ENCODE results near the gene PGM2L1.
"Not testable (repeated sequence)": the region's sequence is repeated elsewhere in the genome, so short reads cannot be mapped to it uniquely, and the experiment has no call there.

PGM2L1 gene

DNA sequence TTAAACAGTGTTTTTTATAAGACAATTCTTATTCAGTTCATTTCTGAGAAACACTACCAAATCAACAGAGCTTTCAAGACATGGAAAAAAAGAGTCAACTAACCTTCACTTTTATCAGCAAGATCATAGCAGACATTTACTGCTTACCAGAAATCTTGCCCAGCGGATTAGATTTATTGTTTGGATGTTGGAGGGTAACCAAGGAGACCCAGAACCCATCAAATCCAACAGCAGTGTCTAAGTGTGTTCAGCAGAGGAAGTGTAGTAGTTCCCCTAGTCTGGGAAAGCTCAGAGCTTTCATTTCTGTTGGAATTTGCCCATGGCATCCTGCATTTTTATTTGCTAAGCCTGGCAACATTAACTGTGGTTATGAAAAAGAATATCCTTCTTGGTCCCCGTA lies 2.4 kb upstream of the PGM2L1 start:
- no peak for DNase-seq (ENCODE audit: low spot score)

DNA sequence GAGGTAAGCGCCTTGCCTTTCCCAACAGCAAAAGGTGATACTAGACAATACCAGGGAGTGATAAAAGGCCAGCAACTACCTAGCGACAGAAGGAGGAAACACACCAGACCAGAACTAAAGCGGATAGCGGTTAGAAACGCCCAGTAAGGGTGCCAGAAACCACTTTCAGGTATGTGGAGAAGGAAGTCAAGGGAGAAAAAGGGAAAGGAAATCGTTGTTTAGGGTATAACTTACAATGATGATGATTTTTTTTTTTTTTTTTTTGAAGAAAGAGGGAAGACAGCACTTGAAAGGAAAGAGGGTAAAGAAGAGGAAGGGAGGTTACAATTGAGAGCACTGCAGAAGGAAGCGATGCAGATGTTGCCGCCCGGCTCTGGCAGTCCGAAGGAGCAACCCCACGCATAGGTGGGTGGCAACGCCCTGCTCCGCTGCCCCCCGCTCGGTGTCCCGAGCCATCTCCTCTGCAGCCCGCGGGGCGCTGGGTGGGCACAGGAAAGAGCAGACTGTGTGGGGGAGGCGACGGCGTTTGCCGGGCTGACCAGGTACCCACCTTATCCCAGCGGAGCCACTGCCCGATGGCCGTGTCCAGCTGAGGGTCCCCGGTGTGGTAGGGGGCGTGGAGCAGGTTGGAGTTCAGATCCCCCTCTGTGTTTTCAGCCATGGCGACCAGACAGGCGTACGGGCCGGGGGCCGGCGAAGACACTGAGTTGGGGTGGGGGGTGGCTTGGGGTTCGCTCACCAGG lies 561 bp downstream of the PGM2L1 start:
- peak; percentile 30 for DNase-seq (ENCODE audit: low spot score)

DNA sequence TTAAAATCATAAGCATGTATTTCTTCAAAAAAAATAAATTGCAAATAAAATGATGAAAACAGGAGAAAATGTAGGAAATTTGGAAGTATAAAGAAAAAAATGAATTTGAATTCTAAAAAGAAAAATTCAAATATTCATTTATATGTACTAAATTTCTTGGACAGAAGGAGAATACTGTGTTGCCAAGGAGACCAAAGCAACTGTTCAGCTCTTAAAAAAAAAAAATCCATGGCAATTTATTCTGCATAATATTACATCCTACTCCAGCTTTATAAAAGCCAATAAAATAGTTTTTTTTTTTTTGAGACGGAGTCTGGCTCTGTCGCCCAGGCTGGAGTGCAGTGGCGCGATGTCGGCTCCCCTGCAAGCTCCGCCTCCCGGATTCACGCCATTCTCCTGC lies 6.0 kb downstream of the PGM2L1 start:
- DNase-seq (ENCODE audit: low spot score) = no peak

DNA sequence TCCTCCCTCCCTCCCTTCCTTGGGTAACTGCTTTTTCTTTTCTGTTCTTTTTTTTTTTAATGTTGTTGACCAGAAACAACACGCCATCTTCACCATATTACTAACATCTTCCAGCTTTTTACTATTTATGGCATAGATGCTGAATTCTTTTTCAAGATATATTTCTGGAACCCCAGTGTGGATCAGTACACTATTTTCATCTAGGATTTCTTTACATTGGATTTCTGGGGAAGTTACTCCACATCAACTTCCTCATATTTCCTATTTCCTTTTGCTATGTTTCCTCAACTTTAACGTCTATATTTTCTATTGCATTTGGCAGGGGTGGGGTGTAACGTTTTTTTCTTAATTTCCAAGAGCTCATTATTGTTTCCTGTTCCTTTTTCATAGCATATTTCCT lies 7.0 kb downstream of the PGM2L1 start:
- no peak for DNase-seq (ENCODE audit: low spot score)

DNA sequence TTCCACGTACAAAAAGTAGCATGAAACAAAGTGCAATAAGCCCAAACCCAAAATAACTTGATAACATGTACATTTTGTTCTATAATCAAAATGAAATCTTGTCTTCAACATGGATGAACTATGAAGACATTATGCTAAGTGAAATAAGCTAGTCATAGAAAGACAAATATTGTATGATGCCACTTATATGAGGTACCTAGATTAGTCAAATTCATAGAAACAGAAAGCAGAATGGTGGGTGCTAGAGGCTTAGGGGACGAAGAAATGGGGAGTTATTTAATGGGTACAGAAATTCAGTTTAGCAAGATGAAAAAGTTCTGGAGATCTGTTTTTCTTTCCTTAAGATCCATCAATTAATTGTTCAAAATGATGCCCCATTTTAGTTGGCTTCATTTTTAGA lies 7.5 kb downstream of the PGM2L1 start:
- DNase-seq (ENCODE audit: low spot score) = no peak

DNA sequence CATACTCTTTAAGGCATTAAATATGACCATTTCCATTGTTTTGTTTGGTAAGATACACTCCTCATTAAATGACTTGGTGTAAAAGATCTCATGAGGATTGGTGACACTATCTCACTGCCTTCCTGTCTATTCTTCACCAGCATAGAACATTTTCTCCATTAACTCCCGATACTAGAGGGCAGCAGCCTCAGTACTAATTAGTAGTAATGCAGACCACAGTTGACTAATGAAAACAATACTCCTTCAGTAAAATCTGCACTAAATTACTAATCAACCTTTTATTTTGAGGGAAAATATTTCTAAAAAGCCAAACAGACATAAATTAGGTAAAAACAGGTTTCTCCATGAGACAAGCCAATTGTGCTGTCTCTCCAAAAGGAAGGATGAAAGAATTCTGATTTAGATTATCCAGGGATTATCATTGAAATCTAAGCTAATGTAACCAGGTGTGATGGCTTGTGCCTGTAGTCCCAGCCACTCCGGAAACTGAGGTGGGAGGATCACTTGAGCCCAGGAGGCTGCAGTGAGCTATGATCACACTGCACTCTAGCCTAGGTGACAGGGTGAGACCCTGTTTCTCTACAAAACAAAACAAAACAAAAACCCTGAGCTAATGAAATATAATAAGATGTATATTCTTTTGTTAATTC lies 9.4 kb downstream of the PGM2L1 start:
- DNase-seq (ENCODE audit: low spot score) = peak; percentile 68

DNA sequence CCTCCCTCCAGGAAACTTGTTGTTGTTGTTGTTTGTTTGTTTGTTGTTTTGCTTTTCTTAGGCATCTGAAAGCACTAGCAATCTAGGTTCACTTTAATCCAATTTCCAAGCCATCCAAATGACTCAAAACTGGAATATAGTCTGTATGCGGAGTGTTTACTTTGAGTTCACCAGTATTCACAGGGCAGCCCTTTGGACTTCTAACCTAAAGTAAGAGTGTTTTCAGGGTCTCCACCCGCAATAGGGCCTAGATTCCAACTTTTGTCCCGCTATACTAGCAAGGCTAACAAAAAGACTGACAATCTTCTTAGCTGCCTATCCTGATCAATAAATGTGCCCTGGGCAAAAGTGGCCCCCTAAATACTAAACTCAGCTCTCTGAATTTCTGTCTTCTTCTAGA lies 13.6 kb downstream of the PGM2L1 start:
- no peak for DNase-seq (ENCODE audit: low spot score)

DNA sequence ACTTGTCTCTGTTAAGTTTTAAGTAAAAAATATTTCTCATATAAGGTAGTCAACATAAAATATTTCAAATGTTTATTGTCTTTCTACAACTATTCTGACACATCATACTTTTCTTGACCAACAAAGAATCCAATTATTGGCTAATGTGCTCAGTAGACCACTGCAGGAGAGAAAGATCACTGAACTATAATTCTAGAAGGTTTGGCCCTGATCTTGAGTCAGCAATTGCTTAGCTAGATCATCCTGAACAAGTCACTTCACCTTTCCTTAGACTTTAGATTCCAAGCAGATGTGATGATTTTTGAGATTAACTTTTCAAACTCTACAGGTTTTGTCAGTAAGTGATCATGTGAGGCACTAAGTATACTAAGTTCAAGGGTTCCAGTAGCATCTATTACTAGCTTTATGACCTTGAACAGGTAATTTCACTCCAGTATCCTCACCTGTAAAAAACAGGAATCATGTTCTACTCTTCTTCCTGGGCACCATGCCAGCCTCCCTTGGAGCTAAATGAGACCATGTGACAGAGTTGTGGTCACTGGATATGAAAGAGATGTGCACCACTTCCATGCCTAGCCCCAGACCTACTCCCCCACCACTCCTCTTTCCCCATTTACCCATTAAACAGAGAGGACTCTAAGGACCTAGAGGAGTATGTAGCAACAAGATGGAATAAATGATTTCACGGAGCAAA lies 17.3 kb downstream of the PGM2L1 start:
- DNase-seq (ENCODE audit: low spot score) = no peak

DNA sequence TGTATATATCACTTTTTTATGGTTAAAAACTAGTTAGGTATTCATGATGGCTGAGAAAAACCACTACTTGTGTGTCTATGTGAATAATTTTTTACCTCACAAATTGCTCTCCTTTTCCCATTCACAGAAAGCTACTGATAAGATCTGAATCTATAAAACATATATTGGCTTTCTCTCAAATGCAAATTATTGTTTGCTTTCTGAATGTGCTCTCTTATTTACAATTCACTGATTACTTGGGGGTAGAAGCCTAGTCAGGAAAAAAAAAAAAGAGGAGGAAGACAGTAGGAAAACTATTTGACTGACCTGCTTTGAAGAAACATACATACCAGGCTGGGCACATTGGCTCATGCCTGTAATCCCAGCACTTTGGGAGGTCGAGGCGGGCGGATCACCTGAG lies 20.5 kb downstream of the PGM2L1 start:
- no peak for DNase-seq (ENCODE audit: low spot score)

DNA sequence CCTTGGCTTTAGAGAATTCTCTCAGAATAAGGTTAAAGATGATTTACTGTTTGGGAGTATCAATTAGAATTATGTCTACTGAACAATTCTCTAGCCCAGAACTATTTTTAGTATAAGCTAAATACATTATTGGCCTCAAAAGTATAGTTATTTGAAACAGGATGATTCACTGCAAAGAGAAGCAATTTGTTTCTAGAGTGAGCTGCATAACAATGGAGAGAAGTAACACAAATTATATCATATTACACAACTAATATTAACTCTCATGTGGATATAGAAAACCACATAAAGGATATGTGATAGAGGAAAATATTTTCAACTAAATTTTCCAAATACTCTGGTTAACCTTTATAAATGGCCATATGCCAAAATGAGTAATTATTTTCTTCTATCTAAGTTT lies 24.9 kb downstream of the PGM2L1 start:
- no peak for DNase-seq (ENCODE audit: low spot score)

DNA sequence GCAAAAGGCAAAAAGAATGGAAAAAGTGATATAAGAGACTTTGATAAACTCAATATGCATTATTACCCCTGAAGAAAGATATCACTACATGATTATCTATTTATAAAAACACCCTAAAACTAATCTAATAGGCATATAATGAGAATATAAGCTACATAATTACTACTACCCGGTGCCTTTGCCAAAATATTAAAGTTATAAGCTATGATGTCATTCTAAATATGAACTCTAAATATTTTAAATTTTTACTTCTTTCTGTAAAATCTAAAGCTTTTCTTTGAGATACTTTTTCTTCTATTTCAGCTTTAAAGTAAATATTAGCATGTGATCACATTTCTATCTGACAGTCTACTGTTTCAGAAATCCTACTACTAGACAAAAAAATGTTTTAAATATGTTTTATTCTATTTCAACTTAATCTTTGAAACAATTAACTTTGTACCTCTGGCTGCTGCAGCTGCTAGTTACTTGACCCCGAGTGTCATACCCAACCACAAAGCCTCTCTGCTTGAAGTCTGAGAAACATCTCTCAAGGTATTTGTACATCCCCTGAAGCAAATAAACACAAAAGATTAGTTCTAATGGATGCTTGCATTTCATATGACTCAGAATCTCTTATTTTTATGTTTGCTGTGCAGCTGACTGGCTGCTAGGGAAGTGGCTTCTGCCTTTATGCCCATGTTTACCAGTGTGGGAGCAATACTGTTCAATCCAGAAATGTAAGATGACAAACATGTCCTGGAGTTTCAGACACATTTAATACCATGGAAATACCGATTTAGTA lies 26.8 kb downstream of the PGM2L1 start:
- no peak for DNase-seq (ENCODE audit: low spot score)

DNA sequence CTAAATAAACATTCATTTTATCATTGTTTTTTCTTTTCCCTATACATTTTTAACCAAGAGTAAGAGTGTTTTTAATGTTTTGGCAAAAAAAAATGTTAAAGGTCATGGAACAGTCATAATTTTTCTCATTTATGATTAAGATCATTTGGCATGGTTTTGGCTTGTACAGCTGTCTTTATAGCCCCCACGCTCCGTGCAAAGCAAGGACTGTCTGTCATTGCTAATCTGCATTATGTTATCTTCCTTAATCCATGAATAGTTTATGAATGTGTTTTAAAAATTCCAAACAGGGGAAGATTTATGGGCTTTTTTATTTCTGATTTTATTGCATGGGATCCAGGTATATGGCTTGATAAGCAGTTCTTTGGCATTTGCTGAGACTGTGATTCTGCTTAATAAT lies 28.1 kb downstream of the PGM2L1 start:
- DNase-seq (ENCODE audit: low spot score) = no peak

DNA sequence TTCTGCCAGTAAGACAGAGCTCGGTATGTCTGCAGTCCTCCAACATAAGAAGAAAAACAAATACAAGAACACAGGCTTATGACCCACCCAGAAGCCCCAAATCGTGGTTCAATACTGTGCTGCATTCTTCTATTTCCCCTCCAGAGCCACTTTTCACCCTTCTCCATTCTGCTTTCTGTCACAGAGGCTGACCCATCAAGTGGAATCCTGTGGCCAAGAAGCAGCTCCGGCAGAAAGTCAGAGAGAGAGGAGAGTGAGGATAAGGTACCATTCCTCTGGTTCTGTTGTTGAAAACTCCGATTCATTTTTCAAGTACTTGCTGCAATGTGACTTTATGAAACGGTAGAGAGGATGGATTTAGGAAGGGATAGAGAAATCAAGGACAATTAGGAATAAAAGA lies 30.4 kb downstream of the PGM2L1 start:
- no peak for DNase-seq (ENCODE audit: low spot score)

DNA sequence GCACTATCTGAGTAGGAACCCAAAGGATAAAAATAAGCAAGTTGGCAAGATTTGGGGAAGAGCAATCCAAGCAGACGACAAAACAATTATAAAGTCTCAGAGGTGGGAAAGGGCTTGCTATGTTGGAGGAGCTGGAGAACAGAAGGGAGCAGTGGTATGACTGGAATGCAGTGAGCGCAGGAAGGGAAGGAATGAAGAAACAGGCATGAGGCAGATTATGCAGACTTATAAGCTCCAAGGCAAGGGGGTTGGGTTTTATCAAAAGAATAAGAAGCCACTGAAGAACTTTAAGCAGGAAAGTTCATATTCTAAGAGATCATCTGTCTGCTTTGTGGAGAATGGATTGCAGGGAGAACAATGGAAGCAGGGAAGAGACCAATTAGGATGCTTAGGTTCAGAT lies 31.7 kb downstream of the PGM2L1 start:
- no peak for DNase-seq (ENCODE audit: low spot score)

DNA sequence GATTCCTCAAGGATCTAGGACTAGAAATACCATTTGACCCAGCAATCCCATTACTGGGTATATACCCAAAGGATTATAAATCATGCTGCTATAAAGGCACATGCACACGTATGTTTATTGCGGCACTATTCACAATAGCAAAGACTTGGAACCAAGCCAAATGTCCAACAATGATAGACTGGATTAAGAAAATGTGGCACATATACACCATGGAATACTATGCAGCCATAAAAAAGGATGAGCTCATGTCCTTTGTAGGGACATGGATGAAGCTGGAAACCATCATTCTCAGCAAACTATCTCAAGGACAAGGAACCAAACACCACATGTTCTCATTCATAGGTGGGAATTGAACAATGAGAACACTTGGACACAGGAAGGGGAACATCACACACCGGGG lies 32.4 kb downstream of the PGM2L1 start:
- not testable (repeated sequence) for DNase-seq (ENCODE audit: low spot score)

DNA sequence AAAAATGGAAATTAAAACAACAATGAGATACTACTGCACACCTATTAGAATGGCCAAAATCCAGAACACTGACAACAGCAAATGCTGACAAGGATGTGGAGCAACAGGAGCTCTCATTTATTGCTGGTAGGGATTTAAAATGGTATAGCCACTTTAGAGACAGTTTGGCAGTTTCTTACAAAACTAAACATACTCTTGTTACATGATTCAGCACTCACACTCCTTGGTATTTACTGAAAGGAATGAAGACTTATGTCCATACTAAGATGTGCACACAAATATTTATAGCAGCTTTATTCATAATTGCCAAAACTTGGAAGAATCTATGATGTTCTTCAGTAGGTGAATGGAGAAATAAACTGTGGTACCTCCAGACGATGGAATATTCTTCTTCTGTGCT lies 40.8 kb downstream of the PGM2L1 start:
- no peak for DNase-seq (ENCODE audit: low spot score)

DNA sequence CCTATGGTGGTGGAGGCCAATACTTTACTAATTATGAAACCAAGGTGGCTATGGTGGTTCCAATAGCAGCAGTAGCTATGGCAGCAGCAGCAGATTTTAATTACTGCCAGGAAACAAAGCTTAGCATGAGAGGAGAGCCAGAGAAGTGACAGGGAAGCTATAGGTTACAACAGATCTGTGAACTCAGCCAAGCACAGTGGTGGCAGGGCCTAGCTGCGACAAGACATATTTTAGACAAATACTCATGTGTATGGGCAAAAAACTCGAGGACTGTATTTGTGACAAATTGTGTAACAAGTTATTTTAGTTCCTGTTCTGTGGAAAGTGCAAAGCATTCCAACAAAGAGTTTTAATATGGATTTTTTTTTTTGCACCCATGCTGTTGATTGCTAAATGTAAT lies 42.6 kb downstream of the PGM2L1 start:
- no peak for DNase-seq (ENCODE audit: low spot score)

DNA sequence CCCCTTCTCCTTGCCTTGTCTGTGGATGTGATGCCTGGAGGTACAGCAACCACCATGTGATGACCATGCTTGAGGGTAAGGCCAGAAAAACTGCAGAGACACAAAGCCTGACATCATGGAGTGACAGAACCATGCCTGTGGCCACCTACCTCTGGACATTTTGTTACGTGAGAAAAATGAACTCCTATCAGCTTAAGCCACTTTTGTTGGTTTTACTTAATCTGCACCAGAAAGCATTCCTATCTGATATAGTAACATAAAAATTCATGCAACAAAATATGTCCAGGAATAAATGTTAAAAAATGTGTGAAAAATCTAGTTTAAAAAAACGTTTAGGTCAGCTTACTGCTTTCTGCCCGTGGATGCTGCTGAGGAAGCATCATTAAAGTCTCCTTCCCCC lies 44.2 kb downstream of the PGM2L1 start:
- no peak for DNase-seq (ENCODE audit: low spot score)

DNA sequence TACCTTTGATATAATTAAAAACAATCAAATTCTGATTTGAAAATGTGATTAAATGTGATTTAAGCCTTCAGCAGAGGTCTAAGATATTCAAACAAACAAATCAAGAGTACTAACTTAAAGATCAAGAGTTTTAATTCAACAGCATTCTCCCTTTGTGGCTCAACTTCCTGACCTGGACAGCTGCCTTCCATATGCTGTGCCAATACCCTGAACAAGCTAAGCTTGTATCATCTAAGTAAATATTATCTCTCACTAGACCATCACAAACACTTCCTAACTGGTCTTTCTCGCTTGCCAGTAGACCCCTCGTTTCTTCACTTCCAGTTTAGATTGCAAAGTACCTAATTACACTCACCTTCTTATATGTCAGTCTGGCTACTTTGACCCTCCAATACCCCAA lies 50.9 kb downstream of the PGM2L1 start:
- DNase-seq (ENCODE audit: low spot score) = no peak

DNA sequence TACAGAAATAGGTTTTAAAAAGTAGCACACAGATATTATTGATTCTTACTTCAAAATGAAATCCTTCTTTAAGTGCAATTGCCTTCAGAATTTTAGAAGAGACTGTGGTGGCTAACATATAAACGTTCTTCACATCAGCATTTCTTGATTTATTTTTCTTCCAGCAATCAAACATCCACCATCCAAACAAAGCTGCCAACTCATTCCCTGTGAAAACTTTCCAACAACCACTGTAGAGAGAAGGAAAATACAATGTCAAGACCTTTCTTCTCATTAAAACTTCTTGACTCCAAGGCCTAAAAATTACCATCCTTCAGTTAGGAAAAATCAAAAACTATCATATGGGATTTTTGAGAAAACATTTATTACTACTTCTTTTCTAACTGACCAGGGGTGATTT lies 52.8 kb downstream of the PGM2L1 start:
- no peak for DNase-seq (ENCODE audit: low spot score)

DNA sequence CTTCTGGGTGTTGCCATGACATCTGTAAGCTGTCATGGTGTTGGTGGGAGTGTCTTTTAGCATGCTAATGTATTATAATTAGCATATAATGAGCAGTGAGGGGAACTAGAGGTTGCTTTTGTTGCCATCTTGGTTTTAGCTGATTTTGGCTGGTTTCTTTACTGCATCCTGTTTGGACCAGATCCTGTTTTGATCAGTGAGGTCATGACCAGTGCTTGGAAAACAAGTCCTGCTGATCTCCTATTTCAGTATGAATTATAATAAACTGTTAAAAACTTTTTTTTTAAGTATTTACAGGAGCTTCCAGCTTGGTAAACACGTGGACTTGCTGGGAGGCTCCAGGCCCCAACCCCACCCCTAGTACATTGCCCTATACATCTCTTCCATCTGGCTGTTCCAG lies 56.3 kb downstream of the PGM2L1 start:
- DNase-seq (ENCODE audit: low spot score) = no peak

DNA sequence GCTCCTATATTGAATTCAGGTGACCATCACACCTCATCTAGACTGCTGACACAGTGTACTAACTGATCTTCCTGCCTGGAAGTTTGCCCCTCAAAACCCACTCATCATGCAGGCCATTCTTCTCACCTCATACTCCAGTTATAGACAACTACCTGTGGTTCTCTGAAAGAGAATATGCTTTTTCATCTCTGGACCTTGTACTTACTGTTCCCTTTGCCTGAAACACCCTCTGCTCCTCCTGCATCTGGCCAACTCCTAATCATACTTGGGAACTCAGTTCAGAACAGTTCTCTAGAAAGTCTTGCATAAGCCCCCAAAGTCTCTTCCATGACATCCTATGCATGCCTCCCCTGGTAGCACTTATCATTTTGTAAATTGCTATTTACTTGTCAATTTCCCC lies 58.6 kb downstream of the PGM2L1 start:
- DNase-seq (ENCODE audit: low spot score) = no peak

DNA sequence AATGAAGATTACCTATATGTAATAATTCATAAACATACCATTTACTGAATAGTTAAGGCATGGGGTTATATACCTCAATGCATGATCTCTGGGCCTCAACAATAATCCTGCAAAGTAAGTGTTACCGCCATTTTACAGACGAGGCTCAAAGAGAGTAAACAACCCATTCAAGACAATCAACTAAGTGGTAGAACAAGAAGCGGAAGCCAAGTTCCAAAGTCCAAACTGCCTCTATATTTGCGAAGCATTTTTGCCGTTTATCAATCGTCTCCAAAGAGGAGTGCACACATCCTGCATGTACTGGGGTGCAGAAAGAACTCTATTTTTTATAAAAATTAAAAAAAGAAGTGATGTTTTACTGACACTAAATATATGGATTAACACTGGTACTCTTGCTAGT lies 59.3 kb downstream of the PGM2L1 start:
- no peak for DNase-seq (ENCODE audit: low spot score)

Measured in kidney capillary endothelial cell (primary cell).